K562 (cell line): ENCODE results near the gene TIMM10. TPM values are rescaled to one million over a fixed set of nuclear protein-coding genes. Genes with fewer than 3 reads are reported as not detected.

Source experiments
- ARID3B ChIP-seq: fragments of 250-450 bp; sonication (Bioruptor Pico); IDR thresholded peaks from 2 replicates; pipeline ENCODE4 v1.4.0; 2020; ENCODE audit warnings: borderline replicate concordance
- CHD2 ChIP-seq: IDR thresholded peaks from 2 replicates; pipeline ENCODE4 v1.6.1; 2011; ENCODE audit warnings: low read depth, low read length
- CTCF ChIP-seq, 3 experiments: IDR thresholded peaks in 2 of 3; conservative IDR thresholded peaks in 1 of 3; 2 replicates each; pipeline ENCODE4 v1.5.1; 2011 to 2012; ENCODE audit warnings: low read length in 3 of 3, mild to moderate bottlenecking in 3 of 3, control low read depth in 2 of 3, improper control_type of control experiment in 1 of 3, inconsistent platforms in 1 of 3, low read depth in 1 of 3, mixed read lengths in 1 of 3, moderate library complexity in 1 of 3; ENCODE audit not compliant: insufficient read depth in 2 of 3
- ETV5 ChIP-seq: sonication (generic); formaldehyde crosslinking; IDR thresholded peaks from 2 replicates; pipeline ENCODE4 v1.4.0; 2020; ENCODE audit warnings: low read depth, mild to moderate bottlenecking, missing genetic modification reagents
- GABPB1 ChIP-seq: sonication (generic); formaldehyde crosslinking; IDR thresholded peaks from 2 replicates; pipeline ENCODE4 v1.8.0; 2022; ENCODE audit warnings: mild to moderate bottlenecking, missing genetic modification reagents
- MAFK ChIP-seq: IDR thresholded peaks from 2 replicates; pipeline ENCODE4 v1.6.1; 2011; ENCODE audit warnings: low read length, improper control_type of control experiment
- MCM3 ChIP-seq: fragments of 450-650 bp; IDR thresholded peaks from 2 replicates; pipeline ENCODE4 v1.6.1; 2016
- MIER1 ChIP-seq: fragments of 450-650 bp; IDR thresholded peaks from 2 replicates; pipeline ENCODE4 v1.6.1; 2016; ENCODE audit warnings: antibody characterized with exemption, mild to moderate bottlenecking, low read depth
- NR0B1 ChIP-seq: fragments of 450-650 bp; IDR thresholded peaks from one replicate; pipeline ENCODE4 v1.6.1; 2018; ENCODE audit warnings: mild to moderate bottlenecking, moderate library complexity; ENCODE audit not compliant: partially characterized antibody
- PHF8 ChIP-seq: fragments of 200-600 bp; sonication (generic); IDR thresholded peaks from 2 replicates; pipeline ENCODE4 v1.6.1; 2012; ENCODE audit warnings: mixed run types, mild to moderate bottlenecking, inconsistent platforms, low read length, moderate library complexity, borderline replicate concordance
- PTTG1 ChIP-seq: fragments of 450-650 bp; IDR thresholded peaks from 2 replicates; pipeline ENCODE4 v1.6.1; 2016; ENCODE audit warnings: low read depth, mild to moderate bottlenecking, missing genetic modification characterization, missing compliant biosample characterization
- RBM25 ChIP-seq: fragments of 200-400 bp; formaldehyde crosslinking; IDR thresholded peaks from 2 replicates; pipeline ENCODE4 v1.6.1; 2018; ENCODE audit warnings: low read length, low read depth, moderate library complexity; ENCODE audit not compliant: severe bottlenecking
- RNF2 ChIP-seq: sonication (generic); IDR thresholded peaks from 2 replicates; pipeline ENCODE4 v1.6.1; 2016
- SMAD2 ChIP-seq: fragments of 150-350 bp; IDR thresholded peaks from 2 replicates; pipeline ENCODE4 v1.6.1; 2014; ENCODE audit warnings: low read depth, mild to moderate bottlenecking, low read length
- SP2 ChIP-seq: IDR thresholded peaks from 2 replicates; pipeline ENCODE4 v1.6.1; 2011; ENCODE audit warnings: mild to moderate bottlenecking, low read depth, low read length, moderate library complexity; ENCODE audit not compliant: poor library complexity, severe bottlenecking; ENCODE audit errors: extremely low read depth
- YY1 ChIP-seq, 3 experiments: IDR thresholded peaks; 2 replicates each; pipeline ENCODE4 v1.6.1; 2011; ENCODE audit warnings: low read length in 2 of 3, mild to moderate bottlenecking in 2 of 3, moderate library complexity in 2 of 3, borderline replicate concordance in 1 of 3, control low read depth in 1 of 3, low read depth in 1 of 3; ENCODE audit not compliant: insufficient read depth in 3 of 3, insufficient replicate concordance in 2 of 3, control insufficient read depth in 1 of 3, insufficient read length in 1 of 3; ENCODE audit errors: extremely low read depth in 1 of 3
- ZNF124 ChIP-seq: sonication (generic); formaldehyde crosslinking; IDR thresholded peaks from 2 replicates; pipeline ENCODE4 v1.8.1; 2022; ENCODE audit warnings: missing genetic modification reagents
- ZNF239 ChIP-seq: fragments of 250-450 bp; sonication (Bioruptor Pico); IDR thresholded peaks from 2 replicates; pipeline ENCODE4 v1.4.0; 2020; ENCODE audit warnings: mild to moderate bottlenecking
- ZNF263 ChIP-seq: sonication (generic); formaldehyde crosslinking; IDR thresholded peaks from 2 replicates; pipeline ENCODE4 v1.8.0; 2022; ENCODE audit warnings: mild to moderate bottlenecking, missing genetic modification reagents, borderline replicate concordance
- ZNF347 ChIP-seq: fragments of 450-650 bp; formaldehyde crosslinking; IDR thresholded peaks from 2 replicates; pipeline ENCODE4 v1.4.0; 2020; ENCODE audit warnings: low read depth, mild to moderate bottlenecking, moderate library complexity
- ZNF551 ChIP-seq: fragments of 250-450 bp; sonication (Bioruptor Pico); IDR thresholded peaks from 2 replicates; pipeline ENCODE4 v1.5.0; 2021; ENCODE audit warnings: mild to moderate bottlenecking, moderate library complexity
- ZNF583 ChIP-seq: fragments of 250-450 bp; sonication (Bioruptor Pico); IDR thresholded peaks from 2 replicates; pipeline ENCODE4 v1.4.0; 2020
- ZNF699 ChIP-seq: fragments of 250-450 bp; sonication (Bioruptor Pico); IDR thresholded peaks from 2 replicates; pipeline ENCODE4 v1.8.0; 2021; ENCODE audit warnings: mild to moderate bottlenecking, moderate library complexity; ENCODE audit not compliant: insufficient replicate concordance
- polyA plus RNA-seq, 8 experiments: library from polyadenylated mRNA; depleted of rRNA in 4 of 8; stranded (reverse) in 5 of 8; unstranded in 3 of 8; fragments of >200 nt; fragmentation: Nextera tagmentation in 2 of 8; fragmentation: Illumina TruSeq in 1 of 8; extraction: Ambion mirVana in 2 of 8; extraction: Trizol in 1 of 8; gene quantifications; 2 replicates each; pipeline versions ENCODE4 v1.2.1 to v1.2.3, GENCODE V29; 2011 to 2014; ENCODE audit warnings: inconsistent platforms in 1 of 8, missing spikeins in 1 of 8
- total RNA-seq, 7 experiments: library from RNA; depleted of rRNA in 6 of 7; stranded (reverse); fragments of >200 nt in 6 of 7; fragmentation: Illumina TruSeq in 2 of 7; extraction: Trizol in 2 of 7; gene quantifications; 2 replicates each; pipeline versions ENCODE4 v1.2.1 to v1.2.3, GENCODE V29; 2011 to 2021; ENCODE audit warnings: low replicate concordance in 1 of 7

The TIMM10 gene
- total and polyA plus RNA-seq, 9 of the 15 experiments (the other 6 are each of a cell fraction or from before 2014, with no cell fraction given) = 109 to 553 (median 172) TPM

- peak; percentile 78; the same call in 1 of the 2 replicates for TF ChIP-seq PHF8
- peak; percentile 34; the same call in 1 of the 2 replicates for TF ChIP-seq CHD2
- TF ChIP-seq RBM25 = no peak
- peak; percentile 86 for TF ChIP-seq GABPB1 (CRISPR knock-in tag)
- TF ChIP-seq ZNF551 (CRISPR knock-in tag) = no peak
- no peak for TF ChIP-seq PTTG1
- TF ChIP-seq SP2 = peak; percentile 99
- TF ChIP-seq ZNF699 (CRISPR knock-in tag) = no peak
- no peak for TF ChIP-seq ZNF124 (CRISPR knock-in tag)
- TF ChIP-seq MAFK = no peak; the same call in 1 of the 2 replicates
- no peak for TF ChIP-seq ARID3B (CRISPR knock-in tag)
- no peak for TF ChIP-seq YY1 (IDR thresholded peaks at IDR 0.05; ENCODE audit: borderline replicate concordance in 1 of 3, control insufficient read depth in 1 of 3, extremely low read depth in 1 of 3, insufficient read depth in 3 of 3, insufficient read length in 1 of 3, insufficient replicate concordance in 2 of 3, low read depth in 1 of 3, low read length in 2 of 3)
- TF ChIP-seq MIER1 = no peak
- no peak for TF ChIP-seq ZNF583 (CRISPR knock-in tag)
- TF ChIP-seq RNF2 = peak; percentile 82
- TF ChIP-seq ZNF239 (CRISPR knock-in tag) = no peak
- TF ChIP-seq ZNF263 (CRISPR knock-in tag) = peak; percentile 44; the same call in 1 of the 2 replicates
- peak in 2 of 3 experiments; percentile 13 to 39; a peak in 2 of 6 replicates for TF ChIP-seq CTCF (IDR thresholded peaks at IDR 0.05 in 2 of 3, conservative IDR thresholded peaks at IDR 0.05 in 1 of 3; ENCODE audit: insufficient read depth in 2 of 3, low read depth in 1 of 3, low read length in 3 of 3)
- no peak for TF ChIP-seq ZNF347 (CRISPR knock-in tag)
- peak; percentile 83; the same call in 1 of the 2 replicates for TF ChIP-seq ETV5 (CRISPR knock-in tag)
- no peak for TF ChIP-seq SMAD2
- no peak for TF ChIP-seq NR0B1
- no peak for TF ChIP-seq MCM3
These were observed at the start of gene TIMM10 (continued) for GRCh38 chr11:57530596-57531507.
